HG02973 (cell line): Measurements from ENCODE around the gene MTHFSD.

ENCODE experiments used
- ATAC-seq: cut with Tn5 transposase; IDR thresholded peaks from one replicate; pipeline ENCODE4 v1.9.1; 2021; ENCODE audit warnings: moderate library complexity; ENCODE audit not compliant: unreplicated experiment

The MTHFSD gene

GRCh38 chr16:86505185-86505898 is 49.7 kb downstream of the MTHFSD start:
- no peak for ATAC-seq

DNA sequence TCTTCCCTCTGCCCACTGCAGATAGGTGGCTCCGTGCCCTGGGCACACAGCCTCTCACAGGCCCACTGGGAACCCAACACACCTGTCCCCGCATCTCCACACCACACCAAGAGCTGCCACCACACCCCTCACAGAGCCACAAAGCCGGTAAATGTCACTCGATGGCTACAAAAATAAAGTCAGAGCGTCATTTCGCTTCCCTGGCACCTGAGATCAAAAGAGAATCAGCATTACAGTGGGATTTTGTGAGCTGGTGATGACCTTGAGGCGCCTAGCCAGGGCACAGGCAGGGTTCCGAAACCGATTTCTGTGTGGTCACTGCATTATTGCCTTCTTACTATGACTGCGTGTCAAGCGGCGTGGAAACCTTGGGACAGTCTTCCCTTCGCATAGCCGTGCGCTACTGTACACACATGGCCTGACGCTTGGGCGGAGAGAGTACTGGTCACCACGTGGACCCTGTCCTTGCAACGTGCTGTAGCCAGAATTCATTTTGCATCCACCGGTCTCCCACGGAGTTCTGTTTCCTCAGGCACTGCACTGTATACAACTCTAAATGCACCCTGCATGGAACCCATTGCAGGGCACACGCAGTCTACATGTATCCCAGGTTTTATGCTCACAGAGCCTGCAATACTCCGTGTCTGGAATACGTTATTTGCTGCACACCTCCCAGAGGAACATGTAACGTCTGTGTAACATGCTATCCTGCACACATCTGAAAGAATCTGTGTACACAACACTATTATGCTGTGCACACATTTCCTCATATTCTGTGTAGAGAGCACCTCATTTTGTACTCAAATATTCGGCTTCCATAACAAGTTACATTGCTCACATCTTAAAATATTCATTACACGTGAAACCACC is 50.5 kb downstream of the MTHFSD start:
- ATAC-seq: no peak

GRCh38 chr16:86503830-86504229 is 51.2 kb downstream of the MTHFSD start:
- no peak for ATAC-seq

DNA sequence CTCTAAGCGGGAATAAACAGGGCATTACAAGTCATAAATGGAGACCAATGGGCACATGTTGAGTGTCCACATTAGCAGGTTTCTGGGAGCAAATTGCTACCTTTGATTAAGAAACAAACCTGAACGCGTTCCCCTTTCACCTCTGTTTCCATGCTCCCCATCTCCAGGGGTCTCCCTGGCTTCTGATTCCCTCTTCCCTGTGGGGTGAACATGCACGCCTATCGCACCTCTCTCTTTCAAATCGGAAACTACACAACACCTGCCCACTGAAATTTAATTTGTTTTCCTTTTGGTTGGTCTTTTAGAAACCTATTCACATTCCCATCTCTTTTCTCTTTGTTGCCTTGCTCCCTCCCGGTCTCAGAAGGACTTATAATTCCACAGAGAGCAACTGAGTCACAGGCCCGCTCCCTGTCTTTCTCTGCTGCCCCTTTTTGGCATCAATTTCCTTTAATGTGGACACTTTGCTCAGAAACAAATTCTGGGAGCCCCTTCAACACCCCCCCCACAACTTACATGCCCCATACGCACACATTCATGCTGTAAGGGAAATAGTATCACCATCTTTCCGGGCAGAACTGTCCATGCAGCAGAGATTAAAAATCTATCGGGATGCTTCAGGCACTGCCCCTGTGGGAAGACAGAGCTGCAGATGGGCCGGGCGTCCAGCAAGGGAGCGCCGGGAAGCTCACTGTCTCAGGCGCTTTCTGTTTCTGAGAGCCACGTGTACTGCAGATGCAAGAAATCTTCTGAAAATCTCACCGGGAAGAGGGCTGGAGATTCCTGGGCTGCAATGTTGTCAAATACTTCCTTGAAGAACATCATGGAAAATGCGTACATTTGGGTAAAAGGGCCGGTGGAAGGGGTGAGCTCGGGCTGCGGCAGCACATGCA is 51.9 kb downstream of the MTHFSD start:
- ATAC-seq: no peak

- ATAC-seq: no peak
Observed at GRCh38 chr16:86501989-86502855, 52.8 kb downstream of the MTHFSD start.

DNA sequence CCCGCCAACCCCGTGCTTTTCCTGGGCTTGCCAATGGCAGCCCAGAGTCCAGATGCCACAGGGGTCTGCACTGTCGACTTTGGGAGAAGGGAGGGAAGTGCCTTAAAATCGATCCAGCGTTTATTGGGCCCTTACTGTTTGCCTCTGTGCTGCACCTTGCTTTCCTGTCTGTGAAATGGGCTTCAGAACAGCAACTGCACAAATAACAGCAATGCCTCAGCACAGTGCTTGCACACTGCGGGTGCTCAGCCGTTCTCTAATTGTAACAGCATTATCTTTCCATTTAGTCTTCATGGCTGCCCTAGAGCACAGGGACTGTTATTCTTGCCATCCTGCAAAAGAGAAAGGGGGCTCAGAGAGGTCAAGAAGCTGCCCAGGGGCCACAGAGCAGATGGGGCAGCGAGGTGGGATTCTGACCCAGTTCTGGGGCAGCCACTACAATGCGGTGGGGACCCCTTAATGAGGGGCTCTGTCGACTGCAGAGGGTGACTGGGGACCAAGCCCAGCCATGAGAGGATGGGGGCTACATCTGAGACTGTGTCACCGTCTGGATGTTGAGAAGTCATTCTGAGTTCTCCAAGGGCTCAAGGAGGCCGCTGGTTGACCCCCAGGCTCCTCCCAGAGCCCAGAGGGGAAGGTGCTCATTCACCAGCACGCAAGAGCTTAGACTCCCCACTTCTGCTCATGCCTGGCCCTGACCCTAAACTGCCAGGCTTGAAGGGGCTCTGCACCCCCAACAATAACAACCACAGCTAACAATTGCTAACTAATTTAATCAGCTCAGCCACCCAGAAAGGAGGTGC is 54.1 kb downstream of the MTHFSD start:
- ATAC-seq: no peak

DNA sequence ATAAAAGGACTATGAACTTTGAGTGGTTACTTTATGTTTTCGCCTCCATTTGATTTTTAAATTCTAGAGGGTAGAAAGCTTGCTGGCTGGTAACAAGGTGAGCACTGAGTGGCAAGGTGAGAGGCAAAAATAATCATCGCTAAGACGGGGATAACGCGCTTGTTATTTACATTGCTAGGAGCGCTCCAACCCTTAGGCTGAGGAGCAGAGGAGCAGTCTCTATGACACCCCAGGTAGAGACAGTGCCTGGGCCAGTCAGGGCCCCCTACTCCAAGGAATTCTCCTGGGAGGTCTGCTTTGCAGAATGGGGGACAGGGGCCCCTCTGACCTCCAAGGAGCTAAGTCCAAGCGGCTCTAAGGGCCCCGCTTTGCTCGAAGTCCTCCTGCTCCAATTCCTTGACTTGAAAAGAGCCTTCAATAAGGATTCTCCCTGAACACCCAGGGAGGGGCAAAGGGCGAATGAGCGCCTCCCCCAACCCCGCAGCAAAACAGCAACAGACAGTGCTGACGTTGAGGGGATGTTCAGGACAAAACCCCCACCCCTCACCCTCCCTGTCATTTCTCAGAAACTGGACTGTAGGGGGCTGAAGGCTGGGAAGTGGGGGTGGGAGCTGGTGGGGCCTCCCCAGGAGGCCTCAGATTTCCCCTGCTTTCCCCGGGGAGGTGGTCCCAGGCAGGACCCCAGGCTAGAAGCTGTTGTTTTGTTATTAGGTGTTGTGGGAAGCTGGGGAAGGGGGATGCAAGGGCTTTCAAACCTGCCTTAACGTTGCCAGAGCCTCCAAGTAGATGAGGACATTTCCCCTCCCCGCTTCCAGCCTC is 54.9 kb downstream of the MTHFSD start:
- no peak for ATAC-seq

GRCh38 chr16:86499440-86499786 is 55.6 kb downstream of the MTHFSD start:
- no peak for ATAC-seq

GRCh38 chr16:86498671-86499439 is 56.2 kb downstream of the MTHFSD start:
- no peak for ATAC-seq

GRCh38 chr16:86498155-86498670 is 56.8 kb downstream of the MTHFSD start:
- no peak for ATAC-seq

DNA sequence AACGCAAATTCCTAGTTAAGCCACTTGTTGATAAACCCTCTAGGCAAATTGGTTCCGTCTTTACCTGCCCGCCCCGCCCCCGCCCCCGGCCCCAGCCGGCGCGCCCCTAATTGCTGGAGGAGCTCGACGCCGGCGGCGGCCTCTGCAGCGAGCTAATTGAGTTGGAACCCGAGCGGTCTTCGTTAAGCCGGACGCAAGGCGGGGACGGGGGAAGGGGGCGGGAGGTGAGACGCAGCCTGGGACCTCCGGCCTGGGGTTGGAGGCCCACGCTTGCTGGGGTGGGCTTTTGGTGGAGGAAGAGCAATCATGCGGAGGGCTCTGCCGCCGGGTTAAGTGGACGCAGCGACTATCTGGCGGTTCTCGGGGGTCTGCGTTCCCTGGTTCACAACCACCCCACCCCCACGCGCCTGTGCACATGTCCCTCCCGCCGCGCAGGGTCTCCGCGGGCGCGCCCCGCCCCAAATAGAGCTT is 57.4 kb downstream of the MTHFSD start:
- no peak for ATAC-seq

DNA sequence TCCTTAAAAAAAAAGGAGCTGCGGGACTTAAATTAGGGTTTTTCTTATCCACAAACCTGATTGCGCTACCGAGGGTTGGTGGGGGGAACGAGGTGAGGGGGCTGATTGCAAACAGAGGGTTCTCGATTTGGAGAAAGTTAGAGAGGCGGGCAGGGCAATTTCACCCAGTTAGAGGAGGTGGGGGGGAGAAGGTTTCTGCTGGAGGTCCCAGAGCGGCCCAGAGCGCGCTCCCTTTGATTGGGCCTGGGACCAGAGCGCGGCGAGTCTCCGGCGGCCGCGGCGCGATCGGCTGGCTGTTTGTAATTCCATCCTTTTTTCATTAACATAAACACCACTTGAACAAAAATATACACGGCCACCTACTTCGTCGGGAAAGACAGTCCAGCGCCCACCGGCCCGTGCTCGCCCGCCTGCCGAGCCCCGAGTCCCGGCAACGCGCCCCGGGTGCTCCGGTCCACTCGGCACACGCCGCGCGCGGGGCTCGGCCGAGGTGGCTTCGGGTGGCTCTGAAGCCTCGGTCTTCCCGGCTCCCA is 58.0 kb downstream of the MTHFSD start:
- no peak for ATAC-seq

DNA sequence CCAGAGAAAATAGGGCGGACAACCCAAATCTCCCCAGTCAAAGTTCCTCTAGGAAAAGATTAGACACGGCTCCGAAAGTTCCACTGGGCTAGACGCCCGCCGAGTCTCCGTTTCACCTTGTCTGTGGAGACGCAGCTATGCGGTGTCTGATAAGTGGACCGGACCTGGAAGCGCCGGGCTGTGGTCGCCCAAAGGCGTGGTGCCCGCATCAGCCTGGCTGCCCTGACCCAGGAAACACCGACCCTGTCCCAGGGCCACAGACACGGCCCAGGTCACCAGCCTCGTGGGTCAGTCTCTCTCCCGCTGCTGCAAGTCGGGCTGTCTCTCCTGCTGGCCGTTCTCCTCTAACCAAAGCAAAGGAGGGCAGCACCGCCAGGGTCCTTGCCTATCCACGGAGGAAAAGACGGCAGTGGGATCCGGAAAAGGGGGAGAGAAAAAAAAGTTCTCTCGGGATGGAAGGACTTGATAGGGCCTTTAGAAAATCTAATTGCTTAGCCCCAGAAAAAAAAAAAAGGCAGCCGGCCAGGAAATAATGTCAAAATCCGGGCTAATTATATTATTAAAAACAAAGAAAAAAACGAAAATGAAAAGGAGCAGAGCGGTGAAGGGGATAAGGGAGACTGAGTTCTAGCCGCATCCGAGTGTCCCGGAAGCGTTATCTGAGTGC is 58.6 kb downstream of the MTHFSD start:
- no peak for ATAC-seq

DNA sequence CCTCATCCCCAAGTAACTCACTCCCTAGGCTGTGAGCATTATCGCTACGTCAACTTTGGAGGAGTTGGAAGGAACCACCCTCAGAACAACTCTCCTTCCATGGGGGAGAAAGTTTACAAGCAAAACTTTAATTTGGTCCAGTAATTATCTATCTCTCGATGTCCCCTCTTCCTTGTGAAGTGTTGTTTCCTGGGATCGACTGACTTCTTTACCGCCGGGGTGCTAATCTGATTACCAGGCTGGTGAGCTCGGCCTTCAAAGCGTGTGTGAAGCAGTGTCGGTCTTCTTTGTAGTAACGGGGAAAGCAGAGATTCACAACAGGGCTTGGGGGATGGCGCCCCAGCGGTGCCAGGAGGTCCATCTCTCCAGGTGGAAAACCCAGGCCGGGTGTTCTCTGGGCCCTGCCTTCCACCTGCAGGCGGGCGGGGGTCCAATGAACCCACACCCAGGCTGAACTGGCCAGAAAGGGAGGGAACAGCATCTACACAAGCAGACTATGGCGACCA is 59.2 kb downstream of the MTHFSD start:
- no peak for ATAC-seq

DNA sequence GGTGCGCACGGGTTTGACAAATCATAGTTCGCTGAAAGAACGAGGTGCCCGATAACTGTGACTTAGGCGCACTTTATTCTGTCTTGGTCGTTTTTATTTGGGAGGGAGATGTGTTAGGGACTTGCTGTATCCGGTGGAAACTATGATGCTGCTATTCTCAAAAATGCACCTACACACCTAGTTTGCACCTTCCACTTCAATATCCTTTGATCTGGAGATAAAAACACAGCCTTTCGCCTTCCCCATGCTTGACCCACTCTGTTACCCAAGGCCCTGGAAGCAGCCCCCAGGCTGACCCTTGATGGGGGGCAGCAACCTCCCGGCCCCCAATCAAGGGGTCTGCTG is 59.7 kb downstream of the MTHFSD start:
- ATAC-seq: no peak

GRCh38 chr16:86494565-86495356 is 60.3 kb downstream of the MTHFSD start:
- ATAC-seq: no peak
